K562 (cell line): Measurements from ENCODE around the gene SCRN1. TPM values are rescaled to one million over a fixed set of nuclear protein-coding genes. Genes with fewer than 3 reads are reported as not detected.

Source experiments
- ATAC-seq: fragments of 200-7000 bp; cut with Tn5 transposase; 3 replicates; pipeline ENCODE4 v1.9.1; 2020; ENCODE audit warnings: moderate library complexity
- BruUV-seq: library from RNA; stranded (reverse); fragments of 400-500 nt; replicated peaks from 2 replicates; lab custom pipeline; 2021; lab: Mats Ljungman, UMichigan
- CTCF ChIA-PET: fragments of 300-600 bp; formaldehyde crosslinking; extraction: SDS; loops from one replicate; lab custom pipeline; 2021; ENCODE audit warnings: low intra/inter-chr PET ratio; lab: Yijun Ruan, JAX
- POLR2A ChIA-PET: fragments of 300-600, 350-650 bp; sonication (Branson Sonifier 250); formaldehyde crosslinking; extraction: SDS; loops from one replicate; lab custom pipeline; 2021; ENCODE audit warnings: antibody characterized with exemption, inconsistent platforms; lab: Yijun Ruan, JAX
- DNase-seq, 4 experiments: peaks; one replicate each; pipeline versions ENCODE4 v3.0.0 to v3.0.0-alpha.2; 2011 to 2018; ENCODE audit warnings: low spot score in 3 of 4, mixed read lengths in 3 of 4; ENCODE audit errors: extremely low read depth in 1 of 4
- FAIRE-seq: peaks from 2 replicates; lab custom pipeline; 2011; peaks lifted over from hg19 to GRCh38; lab: Jason Lieb, UNC
- H2AFZ ChIP-seq: 2 replicates; pipeline ENCODE4 v1.6.0; 2011; ENCODE audit warnings: low read depth, low read length, control low read depth, inconsistent platforms
- H3K27ac ChIP-seq: fragments of 200-600 bp; 3 replicates; pipeline ENCODE4 v1.8.0; 2011; ENCODE audit warnings: low read depth, mild to moderate bottlenecking, control low read depth, inconsistent platforms, low read length, moderate library complexity, mixed read lengths; ENCODE audit errors: extremely low read depth
- H3K27me3 ChIP-seq, 2 experiments: fragments of 300-600 bp in 1 of 2; 2 replicates in 1 of 2; 3 replicates in 1 of 2; pipeline versions ENCODE4 v1.6.0 to v1.8.0; 2011; ENCODE audit warnings: inconsistent platforms in 2 of 2, low read length in 2 of 2, mild to moderate bottlenecking in 1 of 2, mixed read lengths in 1 of 2, moderate library complexity in 1 of 2; ENCODE audit not compliant: control insufficient read depth in 2 of 2, insufficient read depth in 2 of 2
- H3K36me3 ChIP-seq: fragments of 300-600 bp; 3 replicates; pipeline ENCODE4 v1.8.0; 2011; ENCODE audit warnings: mild to moderate bottlenecking, low read length, inconsistent platforms; ENCODE audit not compliant: control insufficient read depth, insufficient read depth
- H3K4me1 ChIP-seq, 2 experiments: fragments of 200-600 bp in 1 of 2; replicated peaks in 1 of 2; 2 replicates in 1 of 2; 3 replicates in 1 of 2; pipeline versions ENCODE4 v1.5.1 to v1.8.0; 2011; ENCODE audit warnings: inconsistent platforms in 2 of 2, low read length in 2 of 2, mild to moderate bottlenecking in 1 of 2, mixed read lengths in 1 of 2, moderate library complexity in 1 of 2; ENCODE audit not compliant: control insufficient read depth in 2 of 2, insufficient read depth in 2 of 2
- H3K4me2 ChIP-seq: 2 replicates; pipeline ENCODE4 v1.6.1; 2011; ENCODE audit warnings: low read length, control low read depth, inconsistent platforms, mixed read lengths; ENCODE audit not compliant: insufficient read depth
- H3K4me3 ChIP-seq: fragments of 200-600 bp; sonication (generic), shearing (Covaris generic); 2 replicates; pipeline ENCODE4 v1.5.1; 2016; ENCODE audit warnings: control low read depth, inconsistent platforms
- H3K79me2 ChIP-seq: fragments of 200-600 bp; 3 replicates; pipeline ENCODE4 v1.8.0; 2011; ENCODE audit warnings: low read length, inconsistent platforms; ENCODE audit not compliant: control insufficient read depth, insufficient read depth
- H3K9ac ChIP-seq, 2 experiments: 2 replicates each; pipeline versions ENCODE4 v1.6.0 to v1.6.1; 2011; ENCODE audit warnings: low read depth in 2 of 2, low read length in 2 of 2, control low read depth in 1 of 2, inconsistent platforms in 1 of 2, mild to moderate bottlenecking in 1 of 2, mixed read lengths in 1 of 2; ENCODE audit not compliant: insufficient read depth in 1 of 2
- H3K9me1 ChIP-seq: one replicate; pipeline ENCODE4 v1.6.0; 2011; ENCODE audit warnings: inconsistent platforms, mild to moderate bottlenecking, low read length, moderate library complexity; ENCODE audit not compliant: control insufficient read depth, insufficient read depth
- H3K9me3 ChIP-seq: replicated peaks from 2 replicates; pipeline ENCODE4 v1.5.1; 2011; ENCODE audit warnings: low read depth, low read length, inconsistent platforms; ENCODE audit not compliant: control insufficient read depth, insufficient read depth
- H4K20me1 ChIP-seq: replicated peaks from 2 replicates; pipeline ENCODE4 v1.6.1; 2011; ENCODE audit warnings: low read length, inconsistent platforms, mixed read lengths; ENCODE audit not compliant: control insufficient read depth, insufficient read depth
- CREM ChIP-seq: IDR thresholded peaks from 2 replicates; pipeline ENCODE4 v1.6.1; 2014; ENCODE audit warnings: antibody characterized with exemption, low read depth
- DLX4 ChIP-seq: fragments of 250-450 bp; sonication (Bioruptor Pico); IDR thresholded peaks from 2 replicates; pipeline ENCODE4 v1.6.1; 2021; ENCODE audit warnings: mild to moderate bottlenecking
- PTRF ChIP-seq: fragments of 450-650 bp; IDR thresholded peaks from 2 replicates; pipeline ENCODE4 v1.6.1; 2016; ENCODE audit warnings: mild to moderate bottlenecking, missing genetic modification characterization, missing compliant biosample characterization
- SIX5 ChIP-seq, 2 experiments: IDR thresholded peaks; 2 replicates each; pipeline ENCODE4 v1.6.1; 2011; ENCODE audit warnings: low read length in 2 of 2, borderline replicate concordance in 1 of 2, low read depth in 1 of 2, mild to moderate bottlenecking in 1 of 2, moderate library complexity in 1 of 2; ENCODE audit not compliant: insufficient read depth in 1 of 2
- SRSF9 ChIP-seq: fragments of 200-400 bp; formaldehyde crosslinking; IDR thresholded peaks from 2 replicates; pipeline ENCODE4 v1.6.1; 2017; ENCODE audit warnings: low read depth, low read length, borderline replicate concordance
- TCF7L2 ChIP-seq: fragments of 150-350 bp; IDR thresholded peaks from 2 replicates; pipeline ENCODE4 v1.6.1; 2016; ENCODE audit warnings: low read depth, mild to moderate bottlenecking, low read length, moderate library complexity
- ZBTB33 ChIP-seq: sonication (generic); formaldehyde crosslinking; IDR thresholded peaks from 2 replicates; pipeline ENCODE4 v1.8.1; 2023; ENCODE audit warnings: mild to moderate bottlenecking, missing genetic modification reagents
- WGBS: fragments of 100-300 bp; shearing (Covaris generic); methylation state at CpG from one replicate; pipeline ENCODE4 v1.1.6; 2016; ENCODE audit warnings: low coverage, mixed read lengths; ENCODE audit not compliant: insufficient coverage; ENCODE audit errors: missing lambda C conversion rate; 5-methylcytosine and 5-hydroxymethylcytosine counted together
- in situ Hi-C: fragments of 300-500 bp; cut with MboI; formaldehyde crosslinking; loops from 4 replicates; pipeline ENCODE4 v1.15.0; 2018; ENCODE audit warnings: inconsistent platforms, mixed read lengths
- intact Hi-C: fragments of 100-400 bp; cut with micrococcal nuclease; formaldehyde crosslinking; loops from 2 replicates; pipeline ENCODE4 v1.14.2; 2022
- polyA plus RNA-seq, 8 experiments: library from polyadenylated mRNA; depleted of rRNA in 4 of 8; stranded (reverse) in 5 of 8; unstranded in 3 of 8; fragments of >200 nt; fragmentation: Nextera tagmentation in 2 of 8; fragmentation: Illumina TruSeq in 1 of 8; extraction: Ambion mirVana in 2 of 8; extraction: Trizol in 1 of 8; gene quantifications; 2 replicates each; pipeline versions ENCODE4 v1.2.1 to v1.2.3, GENCODE V29; 2011 to 2014; ENCODE audit warnings: inconsistent platforms in 1 of 8, missing spikeins in 1 of 8
- total RNA-seq, 7 experiments: library from RNA; depleted of rRNA in 6 of 7; stranded (reverse); fragments of >200 nt in 6 of 7; fragmentation: Illumina TruSeq in 2 of 7; extraction: Trizol in 2 of 7; gene quantifications; 2 replicates each; pipeline versions ENCODE4 v1.2.1 to v1.2.3, GENCODE V29; 2011 to 2021; ENCODE audit warnings: low replicate concordance in 1 of 7
- TF ChIP-seq, protein P1 (sequence below): fragments of 250-450 bp; sonication (Bioruptor Pico); IDR thresholded peaks from 2 replicates; pipeline ENCODE4 v1.4.0; 2020; ENCODE audit warnings: mild to moderate bottlenecking, moderate library complexity, borderline replicate concordance
- TF ChIP-seq, protein P2 (sequence below): sonication (generic); formaldehyde crosslinking; IDR thresholded peaks from 2 replicates; pipeline ENCODE4 v1.9.0; 2022; ENCODE audit warnings: mild to moderate bottlenecking, missing genetic modification reagents
- TF ChIP-seq, protein P3 (sequence below): fragments of 250-450 bp; sonication (Bioruptor Pico); IDR thresholded peaks from 2 replicates; pipeline ENCODE4 v1.5.1; 2021; ENCODE audit warnings: mild to moderate bottlenecking

Gene SCRN1
- total and polyA plus RNA-seq, 9 of the 15 experiments (the other 6 are each of a cell fraction or from before 2014, with no cell fraction given) = 0.13 to 1.4 (median 0.20) TPM

- H3K4me2 ChIP-seq = no peak overlapping the region
- no TSS peak for BruUV-seq
- POLR2A ChIA-PET = interaction anchor here (0.6 to 1.6 kb wide), 3 partner anchors 11 to 24 kb away, joined by 4 to 6 read pairs (median 4); no protein-coding TSS in a partner anchor
Measured at GRCh38 chr7:29957521-29958310, 31.9 kb downstream of the SCRN1 start.

More at GRCh38 chr7:29957521-29958310, 31.9 kb downstream of the SCRN1 start:
- Histone ChIP-seq H4K20me1 (no peaks in the 10 kb centered on the region), H3K79me2 (no peaks in the 10 kb centered on the region), H3K9ac (no peak overlapping the region), H3K9me3 (no peaks in the 10 kb centered on the region), H3K27me3 (peaks cover 8 to 20% of the 10 kb centered on the region in 2 experiments; a peak in 4 of 5 replicates), H3K27ac (no peak overlapping the region), H3K9me1 (no peaks in the 10 kb centered on the region), H3K4me1 (no peaks in the 10 kb centered on the region), H2AFZ (no peak overlapping the region), H3K36me3 (no peaks in the 10 kb centered on the region), H3K4me3 (no peak overlapping the region)
- in situ Hi-C loops = no loop called here
- CTCF ChIA-PET = no interaction called here
- FAIRE-seq (no peak), ATAC-seq (no peak), DNase-seq (no peak)
- intact Hi-C loops = no loop called here
- 11% methylated on average over 9 of the region's 9 CpGs for WGBS
- no peak for TF ChIP-seq DLX4 (CRISPR knock-in tag)
- TF ChIP-seq, protein P1, sequence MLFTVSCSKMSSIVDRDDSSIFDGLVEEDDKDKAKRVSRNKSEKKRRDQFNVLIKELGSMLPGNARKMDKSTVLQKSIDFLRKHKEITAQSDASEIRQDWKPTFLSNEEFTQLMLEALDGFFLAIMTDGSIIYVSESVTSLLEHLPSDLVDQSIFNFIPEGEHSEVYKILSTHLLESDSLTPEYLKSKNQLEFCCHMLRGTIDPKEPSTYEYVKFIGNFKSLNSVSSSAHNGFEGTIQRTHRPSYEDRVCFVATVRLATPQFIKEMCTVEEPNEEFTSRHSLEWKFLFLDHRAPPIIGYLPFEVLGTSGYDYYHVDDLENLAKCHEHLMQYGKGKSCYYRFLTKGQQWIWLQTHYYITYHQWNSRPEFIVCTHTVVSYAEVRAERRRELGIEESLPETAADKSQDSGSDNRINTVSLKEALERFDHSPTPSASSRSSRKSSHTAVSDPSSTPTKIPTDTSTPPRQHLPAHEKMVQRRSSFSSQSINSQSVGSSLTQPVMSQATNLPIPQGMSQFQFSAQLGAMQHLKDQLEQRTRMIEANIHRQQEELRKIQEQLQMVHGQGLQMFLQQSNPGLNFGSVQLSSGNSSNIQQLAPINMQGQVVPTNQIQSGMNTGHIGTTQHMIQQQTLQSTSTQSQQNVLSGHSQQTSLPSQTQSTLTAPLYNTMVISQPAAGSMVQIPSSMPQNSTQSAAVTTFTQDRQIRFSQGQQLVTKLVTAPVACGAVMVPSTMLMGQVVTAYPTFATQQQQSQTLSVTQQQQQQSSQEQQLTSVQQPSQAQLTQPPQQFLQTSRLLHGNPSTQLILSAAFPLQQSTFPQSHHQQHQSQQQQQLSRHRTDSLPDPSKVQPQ = no peak
- peak; percentile 43; the same call in 1 of the 2 replicates for TF ChIP-seq ZBTB33 (CRISPR knock-in tag)
- no peak for TF ChIP-seq TCF7L2
- TF ChIP-seq, protein P2, sequence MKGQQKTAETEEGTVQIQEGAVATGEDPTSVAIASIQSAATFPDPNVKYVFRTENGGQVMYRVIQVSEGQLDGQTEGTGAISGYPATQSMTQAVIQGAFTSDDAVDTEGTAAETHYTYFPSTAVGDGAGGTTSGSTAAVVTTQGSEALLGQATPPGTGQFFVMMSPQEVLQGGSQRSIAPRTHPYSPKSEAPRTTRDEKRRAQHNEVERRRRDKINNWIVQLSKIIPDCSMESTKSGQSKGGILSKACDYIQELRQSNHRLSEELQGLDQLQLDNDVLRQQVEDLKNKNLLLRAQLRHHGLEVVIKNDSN (CRISPR knock-in tag) = 0 out of 2 replicates have a peak, but pooled peaks have one; percentile 21
- no peak for TF ChIP-seq CREM
- TF ChIP-seq SIX5 (IDR thresholded peaks at IDR 0.05; ENCODE audit: borderline replicate concordance in 1 of 2, insufficient read depth in 1 of 2, low read depth in 1 of 2, low read length in 2 of 2) = no peak
- no peak for TF ChIP-seq SRSF9
- TF ChIP-seq, protein P3, sequence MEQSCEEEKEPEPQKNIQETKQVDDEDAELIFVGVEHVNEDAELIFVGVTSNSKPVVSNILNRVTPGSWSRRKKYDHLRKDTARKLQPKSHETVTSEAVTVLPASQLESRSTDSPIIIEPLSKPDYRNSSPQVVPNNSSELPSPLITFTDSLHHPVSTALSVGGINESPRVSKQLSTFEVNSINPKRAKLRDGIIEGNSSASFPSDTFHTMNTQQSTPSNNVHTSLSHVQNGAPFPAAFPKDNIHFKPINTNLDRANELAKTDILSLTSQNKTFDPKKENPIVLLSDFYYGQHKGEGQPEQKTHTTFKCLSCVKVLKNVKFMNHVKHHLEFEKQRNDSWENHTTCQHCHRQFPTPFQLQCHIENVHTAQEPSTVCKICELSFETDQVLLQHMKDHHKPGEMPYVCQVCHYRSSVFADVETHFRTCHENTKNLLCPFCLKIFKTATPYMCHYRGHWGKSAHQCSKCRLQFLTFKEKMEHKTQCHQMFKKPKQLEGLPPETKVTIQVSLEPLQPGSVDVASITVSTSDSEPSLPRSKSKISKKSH = no peak
- no peak for TF ChIP-seq PTRF
